Liver (tissue), 9 donors: ENCODE data around the gene DDX56. TPM values are rescaled to one million over a fixed set of nuclear protein-coding genes. Genes with fewer than 3 reads are reported as not detected.

Source experiments
- DNase-seq: peaks from one replicate; pipeline ENCODE4 v3.0.0-alpha.2; 2017; ENCODE audit warnings: low spot score
- H3K27ac ChIP-seq, 2 donors: one replicate each; pipeline ENCODE4 v1.7.0; 2013; ENCODE audit warnings: inconsistent platforms in 2 of 2, low read length in 2 of 2, control low read depth in 1 of 2, low read depth in 1 of 2, mild to moderate bottlenecking in 1 of 2
- H3K27me3 ChIP-seq, 4 donors: one replicate each; pipeline versions ENCODE4 v1.6.1 to v1.7.0; 2013; ENCODE audit warnings: low read length in 3 of 4, inconsistent platforms in 1 of 4, mild to moderate bottlenecking in 1 of 4, moderate library complexity in 1 of 4; ENCODE audit not compliant: control insufficient read depth in 4 of 4, insufficient read depth in 4 of 4
- H3K36me3 ChIP-seq, 4 donors: one replicate each; pipeline versions ENCODE4 v1.6.1 to v1.7.0; 2013; ENCODE audit warnings: low read length in 3 of 4, mild to moderate bottlenecking in 3 of 4, low read depth in 1 of 4, moderate library complexity in 1 of 4; ENCODE audit not compliant: control insufficient read depth in 4 of 4, insufficient read depth in 3 of 4
- H3K4me1 ChIP-seq, 4 donors: one replicate each; pipeline versions ENCODE4 v1.6.1 to v1.7.0; 2013; ENCODE audit warnings: low read length in 3 of 4, mild to moderate bottlenecking in 3 of 4, moderate library complexity in 1 of 4; ENCODE audit not compliant: control insufficient read depth in 4 of 4, insufficient read depth in 4 of 4
- H3K4me3 ChIP-seq, 3 donors: one replicate each; pipeline versions ENCODE4 v1.6.1 to v1.7.0; 2013; ENCODE audit warnings: low read length in 3 of 3, control low read depth in 1 of 3, low read depth in 1 of 3, mild to moderate bottlenecking in 1 of 3
- H3K9ac ChIP-seq, 2 donors: one replicate each; pipeline ENCODE4 v1.7.0; 2013; ENCODE audit warnings: low read length in 2 of 2, mild to moderate bottlenecking in 2 of 2, moderate library complexity in 2 of 2, control low read depth in 1 of 2, low read depth in 1 of 2
- H3K9me3 ChIP-seq, 4 donors: one replicate each; pipeline versions ENCODE4 v1.6.1 to v1.7.0; 2013; ENCODE audit warnings: low read length in 3 of 4; ENCODE audit not compliant: control insufficient read depth in 4 of 4
- ATF3 ChIP-seq: IDR thresholded peaks from 2 replicates; pipeline ENCODE4 v1.6.1; 2016; ENCODE audit warnings: antibody characterized with exemption
- CTCF ChIP-seq: fragments of 150-350 bp; IDR thresholded peaks from 2 replicates; pipeline ENCODE4 v1.5.1; 2017; ENCODE audit warnings: improper control_type of control experiment, low read depth, low read length; ENCODE audit not compliant: missing input control
- EGR1 ChIP-seq, 2 donors: IDR thresholded peaks; 2 replicates each; pipeline ENCODE4 v1.6.1; 2016 to 2018; ENCODE audit warnings: antibody characterized with exemption in 2 of 2, low read depth in 2 of 2
- FOXA1 ChIP-seq: IDR thresholded peaks from 2 replicates; pipeline ENCODE4 v1.6.1; 2016; ENCODE audit warnings: antibody characterized with exemption
- FOXA2 ChIP-seq: IDR thresholded peaks from 2 replicates; pipeline ENCODE4 v1.6.1; 2016; ENCODE audit warnings: antibody characterized with exemption
- GABPA ChIP-seq, 2 donors: IDR thresholded peaks in 1 of 2; conservative IDR thresholded peaks in 1 of 2; 2 replicates each; pipeline ENCODE4 v1.6.1; 2016; ENCODE audit warnings: antibody characterized with exemption in 2 of 2, mild to moderate bottlenecking in 1 of 2, moderate library complexity in 1 of 2
- HNF4G ChIP-seq: IDR thresholded peaks from 2 replicates; pipeline ENCODE4 v1.6.1; 2016; ENCODE audit warnings: antibody characterized with exemption
- JUND ChIP-seq, 2 donors: IDR thresholded peaks; 2 replicates each; pipeline ENCODE4 v1.6.1; 2016; ENCODE audit warnings: antibody characterized with exemption in 2 of 2
- MAX ChIP-seq: IDR thresholded peaks from 2 replicates; pipeline ENCODE4 v1.6.1; 2016; ENCODE audit warnings: antibody characterized with exemption
- NR2F2 ChIP-seq: IDR thresholded peaks from 2 replicates; pipeline ENCODE4 v1.6.1; 2016; ENCODE audit warnings: antibody characterized with exemption
- REST ChIP-seq: IDR thresholded peaks from 2 replicates; pipeline ENCODE4 v1.6.1; 2016; ENCODE audit warnings: antibody characterized with exemption, mild to moderate bottlenecking
- SP1 ChIP-seq: IDR thresholded peaks from 2 replicates; pipeline ENCODE4 v1.6.1; 2018; ENCODE audit warnings: antibody characterized with exemption, mild to moderate bottlenecking
- TAF1 ChIP-seq: conservative IDR thresholded peaks from 2 replicates; pipeline ENCODE4 v1.6.1; 2016; ENCODE audit warnings: antibody characterized with exemption, mild to moderate bottlenecking
- ZBTB33 ChIP-seq: IDR thresholded peaks from 2 replicates; pipeline ENCODE4 v1.6.1; 2016; ENCODE audit warnings: antibody characterized with exemption
- WGBS: extraction: QIAGEN DNeasy Blood & Tissue Kit; methylation state at CpG from one replicate; pipeline ENCODE4 v1.1.7; 2013; 5-methylcytosine and 5-hydroxymethylcytosine counted together
- polyA plus RNA-seq, 2 donors: library from polyadenylated mRNA; stranded (reverse) in 1 of 2; unstranded in 1 of 2; fragments of 200-250 nt in 1 of 2; fragments of >200 nt in 1 of 2; fragmentation: Nextera tagmentation in 1 of 2; extraction: Ambion mirVana in 1 of 2; gene quantifications; one replicate each; pipeline versions ENCODE4 v1.2.1 to v1.2.3, GENCODE V29; 2013 to 2015
- total RNA-seq, 2 donors: library from RNA; depleted of rRNA; stranded (reverse); fragments of >200 nt; gene quantifications; one replicate each; pipeline ENCODE4 v1.2.3, GENCODE V29; 2014
- donor health status: healthy.
- donor health status: healthy.
- donor health status: healthy.
- donor health status: healthy.
- donor health status: healthy.

Gene DDX56
- total and polyA plus RNA-seq, 4 donors: 24.3 to 42.1 (median 31.9) TPM

- no peak for TF ChIP-seq REST
- TF ChIP-seq FOXA2: no peak
- no peak for TF ChIP-seq CTCF
- no peak for TF ChIP-seq SP1
- no peak for TF ChIP-seq EGR1 (IDR thresholded peaks at IDR 0.05; ENCODE audit: low read depth in 2 of 2)
- no peak for TF ChIP-seq FOXA1
Observed at GRCh38 chr7:44569959-44570358, 3.7 kb downstream of the DDX56 start (continued).

GRCh38 chr7:44568771-44569560, 4.7 kb downstream of the DDX56 start:
- no peak overlapping the region for H3K9ac ChIP-seq
- H3K36me3 ChIP-seq: peaks cover 29 to 64% (median 57%) of the 10 kb centered on the region in 4 donors
- 88% methylated on average over 17 of the region's 17 CpGs for WGBS
- TF ChIP-seq MAX (no peak), JUND (IDR thresholded peaks at IDR 0.05) (no peak), EGR1 (IDR thresholded peaks at IDR 0.05; ENCODE audit: low read depth in 2 of 2) (no peak), HNF4G (no peak), GABPA (IDR thresholded peaks at IDR 0.05 in 1 of 2, conservative IDR thresholded peaks at IDR 0.05 in 1 of 2) (no peak), ATF3 (no peak), FOXA2 (no peak), TAF1 (no peak), ZBTB33 (no peak), NR2F2 (no peak), SP1 (no peak), CTCF (no peak)
- peaks cover 3 to 25% (median 19%) of the 10 kb centered on the region in 4 donors for H3K4me1 ChIP-seq
- H3K4me3 ChIP-seq: no peak overlapping the region
- no peaks in the 10 kb centered on the region for H3K27me3 ChIP-seq
- no peak overlapping the region for H3K27ac ChIP-seq
- no peaks in the 10 kb centered on the region for H3K9me3 ChIP-seq
- DNase-seq: no peak
